Measurements from ENCODE around the gene NAALADL2. TPM values are rescaled to one million over a fixed set of nuclear protein-coding genes. Genes with fewer than 3 reads are reported as not detected.

The NAALADL2 gene
- total RNA-seq, 4 donors from 2014 or later = 10.3 to 16.7 (median 10.9) TPM

- no peaks in the 10 kb centered on the region for H3K27me3 ChIP-seq
- H3K27ac ChIP-seq = no peak overlapping the region
- TF ChIP-seq POLR2A (IDR thresholded peaks at IDR 0.05) = no peak
- TF ChIP-seq EP300 (IDR thresholded peaks at IDR 0.05) = no peak
- TF ChIP-seq CTCF (IDR thresholded peaks at IDR 0.05) = no peak
- no peak overlapping the region for H3K4me3 ChIP-seq
- H3K9me3 ChIP-seq = no peaks in the 10 kb centered on the region
- 80 to 88% methylated on average over 1 of the region's 1 CpG for WGBS, 2 donors
- H3K36me3 ChIP-seq = no peaks in the 10 kb centered on the region
- peaks cover 0 to 39% (median 5%) of the 10 kb centered on the region in 4 donors for H3K4me1 ChIP-seq
- no peak for DNase-seq (ENCODE audit: low spot score in 2 of 2)
Measured at GRCh38 chr3:174953068-174953467, 93.9 kb downstream of the NAALADL2 start.

GRCh38 chr3:174955513-174956016, 96.4 kb downstream of the NAALADL2 start:
- no peaks in the 10 kb centered on the region for H3K27me3 ChIP-seq
- 58 to 61% methylated on average over 2 of the region's 2 CpGs for WGBS, 2 donors
- H3K27ac ChIP-seq = peak overlapping the region in 1 of 4 donors; percentile 23
- TF ChIP-seq EP300 (IDR thresholded peaks at IDR 0.05) (no peak), POLR2A (IDR thresholded peaks at IDR 0.05) (no peak), CTCF (IDR thresholded peaks at IDR 0.05) (no peak)
- H3K4me1 ChIP-seq = peaks cover 0 to 45% (median 11%) of the 10 kb centered on the region in 4 donors
- no peak overlapping the region for H3K4me3 ChIP-seq
- DNase-seq (ENCODE audit: low spot score in 2 of 2) = no peak
- no peaks in the 10 kb centered on the region for H3K9me3 ChIP-seq
- no peaks in the 10 kb centered on the region for H3K36me3 ChIP-seq

- peak overlapping the region in 3 of 4 donors; percentile 0 to 58 (median 29) for H3K27ac ChIP-seq
- WGBS, 2 donors = 89 to 95% methylated on average over 2 of the region's 2 CpGs
Measured at GRCh38 chr3:174957081-174957480, 97.9 kb downstream of the NAALADL2 start.

GRCh38 chr3:174957551-174958001, 98.4 kb downstream of the NAALADL2 start:
- H3K4me1 ChIP-seq = peaks cover 0 to 45% (median 11%) of the 10 kb centered on the region in 4 donors
- peak overlapping the region in 2 of 4 donors; percentile 0 to 58 for H3K27ac ChIP-seq
- TF ChIP-seq CTCF (IDR thresholded peaks at IDR 0.05) = no peak
- TF ChIP-seq EP300 (IDR thresholded peaks at IDR 0.05) = no peak
- H3K36me3 ChIP-seq = no peaks in the 10 kb centered on the region
- H3K4me3 ChIP-seq = no peak overlapping the region
- H3K9me3 ChIP-seq = no peaks in the 10 kb centered on the region
- H3K27me3 ChIP-seq = no peaks in the 10 kb centered on the region
- no peak for DNase-seq (ENCODE audit: low spot score in 2 of 2)

More at GRCh38 chr3:174957081-174957480, 97.9 kb downstream of the NAALADL2 start:
- no peaks in the 10 kb centered on the region for H3K36me3 ChIP-seq
- no peak overlapping the region for H3K4me3 ChIP-seq
- no peaks in the 10 kb centered on the region for H3K27me3 ChIP-seq
- H3K4me1 ChIP-seq = peaks cover 0 to 45% (median 11%) of the 10 kb centered on the region in 4 donors
- H3K9me3 ChIP-seq = no peaks in the 10 kb centered on the region
- TF ChIP-seq POLR2A (IDR thresholded peaks at IDR 0.05) (no peak), CTCF (IDR thresholded peaks at IDR 0.05) (no peak), EP300 (IDR thresholded peaks at IDR 0.05) (no peak)
- no peak for DNase-seq (ENCODE audit: low spot score in 2 of 2)

- no peak for TF ChIP-seq EP300 (IDR thresholded peaks at IDR 0.05)
- TF ChIP-seq CTCF (IDR thresholded peaks at IDR 0.05) = no peak
- no peak for TF ChIP-seq POLR2A (IDR thresholded peaks at IDR 0.05)
- Histone ChIP-seq H3K27me3 (no peaks in the 10 kb centered on the region), H3K4me1 (peaks cover 0 to 45% (median 11%) of the 10 kb centered on the region in 4 donors), H3K4me3 (no peak overlapping the region), H3K9me3 (no peaks in the 10 kb centered on the region), H3K36me3 (no peaks in the 10 kb centered on the region), H3K27ac (peak overlapping the region in 1 of 4 donors; percentile 30)
- 65 to 77% methylated on average over 5 of the region's 5 CpGs for WGBS, 2 donors
- no peak for DNase-seq (ENCODE audit: low spot score in 2 of 2)
Measured at GRCh38 chr3:174958671-174959328, 99.7 kb downstream of the NAALADL2 start.
